Right ventricle myocardium inferior (tissue), 1 donor: ENCODE data around the gene IRF2BP1. TPM values are rescaled to one million over a fixed set of nuclear protein-coding genes. Genes with fewer than 3 reads are reported as not detected.
"Not testable (repeated sequence)": the region's sequence is repeated elsewhere in the genome, so short reads cannot be mapped to it uniquely, and the experiment has no call there.

Experiments used
- ATAC-seq: fragments of 200-7000 bp; cut with Tn5 transposase; one replicate; pipeline ENCODE4 v1.9.1; 2020; ENCODE audit warnings: mild to moderate bottlenecking, moderate library complexity
- DNase-seq: peaks from one replicate; pipeline ENCODE4 v3.0.0; 2021; ENCODE audit errors: missing footprints
- intact Hi-C: fragments of 100-400 bp; cut with DNase I; formaldehyde crosslinking; loops from one replicate; pipeline ENCODE4 v1.11.0; 2022
- total RNA-seq: library from RNA; stranded (reverse); fragmentation: NEBNext Ultra II Directional; extraction: Animal tissue kit (Norgen Biotek cat#: 25700); gene quantifications from one replicate; pipeline ENCODE4 v1.2.1, GENCODE V29; 2021
- donor health status: DM: no; HTN: yes; CAD: no; lungs with severe emphysema.

The IRF2BP1 gene
- total RNA-seq, 1 donor from 2014 or later = 19.9 TPM

GRCh38 chr19:45905011-45905410, 19.1 kb upstream of the IRF2BP1 start:
- intact Hi-C loops = loop anchor here (10.0 kb wide), 1 partner anchor 110 kb away; no protein-coding TSS in a partner anchor
- no peak for DNase-seq
- no peak for ATAC-seq

DNA sequence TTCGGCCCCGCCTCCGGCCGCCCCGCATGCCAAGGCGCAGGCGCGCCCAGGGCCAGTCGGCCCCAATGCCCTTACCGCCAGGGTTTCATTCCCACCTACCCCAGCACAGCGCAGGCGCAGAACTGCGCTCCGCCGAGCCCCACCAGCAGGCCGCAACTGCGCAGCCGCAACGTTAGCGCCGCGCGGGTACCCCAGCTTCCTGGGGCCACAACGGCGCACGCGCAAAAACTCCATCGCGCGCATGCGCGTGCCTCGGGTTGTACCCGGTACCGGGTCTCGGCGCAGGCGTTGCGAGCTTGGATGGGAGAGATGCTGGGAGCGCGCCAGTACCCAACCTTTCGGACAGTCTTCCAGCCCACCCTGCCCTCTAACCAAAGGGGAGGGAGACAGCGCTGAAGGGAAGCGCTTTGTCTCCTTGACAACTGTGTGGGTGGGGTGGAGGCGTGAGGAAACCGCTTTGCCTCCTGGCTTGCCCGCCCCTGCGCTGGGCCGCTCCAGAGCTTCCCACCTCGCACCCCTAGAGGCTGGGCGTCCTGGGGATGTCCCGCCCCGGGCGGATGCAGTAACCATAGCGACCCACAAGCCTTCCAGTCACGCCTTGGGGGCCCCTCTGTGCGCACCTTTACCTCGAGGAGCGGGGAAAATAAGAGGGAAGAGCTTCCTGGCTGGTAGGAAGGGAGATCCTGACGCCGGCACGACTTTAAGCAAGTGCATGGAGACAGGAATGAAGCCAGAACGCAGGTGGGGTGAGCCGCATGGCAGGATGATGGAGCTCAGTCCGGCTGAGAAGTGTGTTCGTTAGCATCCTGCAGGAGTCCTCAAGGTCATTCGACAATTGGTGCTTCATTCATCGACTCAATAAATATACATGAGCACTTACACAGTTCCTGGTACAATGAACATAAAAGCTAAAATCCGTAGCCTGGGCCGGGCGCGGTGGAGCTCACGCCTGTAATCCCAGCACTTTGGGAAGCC, 17.0 kb upstream of the IRF2BP1 start:
- peak; percentile 99 for DNase-seq
- peak; percentile 97 for ATAC-seq
- intact Hi-C loops = loop anchor here (1.0 to 10.0 kb wide), 2 partner anchors 40 to 112 kb away; partner anchors contain the start of gene SYMPK

DNA sequence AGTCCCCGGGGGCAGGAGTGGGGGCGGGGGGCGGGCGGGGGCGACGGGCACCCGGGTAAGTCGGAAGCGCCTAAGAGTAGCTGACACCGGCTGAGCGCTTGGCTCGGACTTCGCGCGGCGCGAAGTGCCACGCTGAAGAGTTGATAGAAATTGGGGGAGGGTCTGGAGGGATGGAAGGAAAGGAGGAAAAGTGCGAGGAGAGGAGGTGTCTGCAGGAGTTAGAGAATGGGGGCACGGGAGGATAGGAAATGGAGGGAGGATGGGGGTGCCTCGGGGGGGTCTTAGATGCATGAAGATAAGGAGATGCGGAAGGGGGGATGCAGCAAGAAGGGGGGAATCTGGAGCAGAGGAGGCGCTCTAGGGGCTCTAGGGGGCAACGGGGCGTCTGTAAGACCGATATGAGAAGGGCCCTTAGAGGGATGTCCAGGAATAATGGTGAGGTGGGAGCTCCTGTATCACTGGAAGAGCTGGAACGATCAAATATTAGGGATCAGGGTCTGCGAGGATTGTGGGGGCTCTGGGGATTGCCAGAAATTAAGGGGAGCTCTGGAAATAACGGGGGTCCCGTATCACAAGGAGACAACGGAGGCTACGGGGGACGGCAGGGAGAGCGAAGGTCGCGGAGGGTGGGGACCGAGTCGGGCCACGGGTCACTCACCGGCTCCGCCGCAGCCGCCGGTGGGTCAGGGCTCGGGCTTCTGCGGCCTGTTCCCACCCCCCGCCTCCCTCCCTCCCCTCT, 16.1 kb upstream of the IRF2BP1 start, which contains the start of gene MYPOP:
TSS of gene MYPOP (minus strand) at position 702 of the 739 bp plus-strand sequence. CDS start 840 bp downstream, outside the sequence.
- no peak for DNase-seq
- ATAC-seq = no peak
- intact Hi-C loops = loop anchor here (1.0 to 10.0 kb wide), 2 partner anchors 39 to 113 kb away; partner anchors contain the start of gene SYMPK

DNA sequence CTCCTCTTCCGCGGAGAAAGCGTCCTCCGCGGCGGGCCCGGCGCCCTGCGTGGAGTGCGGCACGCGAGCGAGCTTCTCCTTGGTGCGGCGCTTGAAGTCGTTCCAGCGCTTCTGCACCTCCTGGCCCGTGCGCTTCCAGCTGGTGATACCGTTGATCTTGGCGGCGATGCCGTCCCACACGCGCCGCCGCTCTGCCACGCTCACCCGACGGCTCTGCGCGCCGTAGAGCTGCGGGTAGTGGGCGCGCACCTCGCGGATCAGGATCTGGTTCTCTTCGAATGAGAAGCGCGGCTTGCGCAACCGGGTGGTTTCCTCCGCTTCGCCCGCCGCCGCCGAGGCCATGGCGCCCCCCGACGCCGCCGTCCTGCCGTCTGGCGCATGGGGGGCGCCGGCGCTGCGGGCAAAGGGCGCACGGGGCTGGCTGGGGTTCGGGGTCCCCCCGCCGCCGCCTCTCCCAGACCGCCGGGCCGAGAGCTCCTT, 15.5 kb upstream of the IRF2BP1 start:
- DNase-seq (peak; percentile 85), ATAC-seq (no peak)
- intact Hi-C loops = loop anchor here (10.0 kb wide), 1 partner anchor 113 kb away; no protein-coding TSS in a partner anchor

GRCh38 chr19:45900738-45901431, 14.9 kb upstream of the IRF2BP1 start:
- no peak for DNase-seq
- no peak for ATAC-seq
- intact Hi-C loops = loop anchor here (10.0 kb wide), 1 partner anchor 114 kb away; no protein-coding TSS in a partner anchor

DNA sequence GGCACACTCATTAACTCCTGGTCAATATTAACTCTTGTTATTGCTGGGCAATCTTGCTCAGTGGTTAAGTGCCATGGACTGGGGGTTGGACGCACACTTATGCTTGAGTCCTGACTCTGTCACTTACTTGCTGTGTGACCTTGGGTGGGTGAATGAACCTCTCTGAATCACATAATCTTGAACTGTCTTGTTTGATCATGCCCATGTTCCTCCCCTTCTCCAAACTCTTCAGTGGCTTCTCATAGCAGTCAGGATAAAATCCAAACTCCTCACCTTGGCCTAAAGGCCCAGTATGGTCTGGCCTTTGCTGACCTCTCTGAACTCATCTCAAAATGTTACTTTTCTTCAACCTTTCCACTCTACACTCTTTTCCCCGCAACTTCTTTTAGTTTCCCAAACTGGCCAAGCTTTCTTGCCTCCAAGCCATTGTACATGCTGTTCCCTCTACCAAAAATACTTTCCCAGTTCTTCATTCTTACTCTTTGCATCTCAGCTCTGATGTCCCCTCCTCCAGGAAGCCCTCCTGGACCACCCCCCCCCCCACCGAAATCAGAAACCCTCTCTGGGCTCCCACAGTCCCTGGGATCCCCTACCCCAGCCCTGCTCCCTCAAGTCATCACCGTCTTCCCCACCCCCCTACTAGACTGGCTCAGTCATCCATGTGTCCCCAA, 14.1 kb upstream of the IRF2BP1 start:
- ATAC-seq = no peak
- no peak for DNase-seq
- intact Hi-C loops = loop anchor here (10.0 kb wide), 1 partner anchor 115 kb away; no protein-coding TSS in a partner anchor

DNA sequence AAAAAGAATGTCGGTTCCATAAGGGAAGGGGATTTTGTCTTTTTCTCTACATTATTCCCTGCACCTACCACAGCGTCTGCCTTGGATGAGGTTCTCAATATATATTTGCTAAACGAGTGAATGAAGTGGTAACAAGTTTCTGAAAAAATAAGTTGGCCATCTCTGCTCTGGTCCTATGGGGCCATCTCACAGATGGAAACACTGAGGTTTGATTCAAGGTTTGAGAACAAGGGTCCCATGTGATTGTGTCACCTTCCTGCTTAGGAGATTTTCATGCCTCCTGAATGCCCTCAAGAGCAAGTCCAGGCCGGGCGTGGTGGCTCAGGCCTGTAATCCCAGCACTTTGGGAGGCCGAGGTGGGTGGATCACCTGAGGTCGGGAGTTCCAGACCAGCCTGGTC, 13.3 kb upstream of the IRF2BP1 start:
- intact Hi-C loops = no loop called here
- DNase-seq (no peak), ATAC-seq (no peak)

DNA sequence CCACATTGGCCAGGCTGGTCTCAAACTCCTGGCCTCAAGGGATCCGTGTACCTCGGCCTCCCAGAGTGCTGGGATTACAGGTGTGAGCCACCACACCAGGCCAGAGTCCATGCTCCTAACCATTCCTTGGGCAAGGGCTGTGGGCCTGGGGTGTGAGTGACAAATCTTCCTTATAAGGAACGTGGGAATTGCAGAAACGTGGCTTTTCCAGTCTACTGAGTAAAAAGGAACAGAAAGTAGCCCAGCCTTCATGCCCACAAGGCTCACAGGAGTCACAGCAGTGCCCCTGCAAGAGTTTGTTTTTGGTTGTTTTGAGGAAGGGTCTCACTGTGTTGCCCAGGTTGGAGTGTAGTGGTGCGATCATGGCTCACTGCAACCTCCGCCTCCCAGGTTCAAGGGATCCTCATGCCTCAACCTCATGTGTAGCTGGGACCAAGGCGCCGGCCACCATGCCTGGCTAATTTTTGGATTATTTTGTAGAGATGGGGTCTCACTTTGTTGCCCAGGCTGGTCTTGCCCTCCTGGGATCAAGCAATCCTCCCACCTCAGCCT, 11.4 kb upstream of the IRF2BP1 start:
- intact Hi-C loops = no loop called here
- ATAC-seq = no peak
- no peak for DNase-seq

DNA sequence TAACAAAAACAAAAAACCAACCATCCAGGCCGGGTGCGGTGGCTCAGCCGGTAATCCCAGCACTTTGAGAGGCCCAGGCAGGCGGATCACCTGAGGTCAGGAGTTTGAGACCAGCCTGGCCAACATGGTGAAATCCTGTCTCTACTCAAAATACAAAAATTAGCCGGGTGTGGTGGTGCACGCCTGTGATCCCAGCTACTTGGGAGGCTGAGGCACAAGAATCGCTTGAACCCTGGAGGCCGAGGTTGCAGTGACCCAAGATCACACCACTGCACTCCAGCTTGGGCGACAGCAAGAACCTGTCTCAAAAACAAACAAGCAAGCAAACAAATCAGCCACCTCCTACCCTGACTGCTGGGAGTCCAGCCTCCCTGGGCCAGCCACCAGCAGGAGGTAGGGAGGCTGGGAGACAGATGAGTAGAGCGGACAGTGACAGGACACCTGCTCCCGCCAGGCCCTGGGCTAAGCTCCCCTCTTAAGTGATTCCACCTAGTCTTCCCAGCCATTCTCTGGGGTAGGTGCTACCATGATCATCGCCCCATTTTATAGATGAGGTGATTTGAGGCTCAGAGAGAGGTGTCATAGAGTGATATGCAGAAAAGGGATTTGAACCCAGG, 10.2 kb upstream of the IRF2BP1 start:
- ATAC-seq, DNase-seq, intact Hi-C loops: not testable (repeated sequence)

GRCh38 chr19:45895519-45895972, 9.6 kb upstream of the IRF2BP1 start:
- DNase-seq = no peak
- no peak for ATAC-seq
- intact Hi-C loops = no loop called here

GRCh38 chr19:45890877-45891276, 4.9 kb upstream of the IRF2BP1 start:
- intact Hi-C loops = no loop called here
- ATAC-seq (no peak), DNase-seq (no peak)

GRCh38 chr19:45889210-45889885, 3.4 kb upstream of the IRF2BP1 start:
- intact Hi-C loops = loop anchor here (5.0 kb wide), 1 partner anchor 72 kb away; the partner anchor contains the start of gene RSPH6A
- no peak for DNase-seq

GRCh38 chr19:45887200-45887710, 1.3 kb upstream of the IRF2BP1 start:
- no peak for DNase-seq

More at GRCh38 chr19:45889210-45889885, 3.4 kb upstream of the IRF2BP1 start:
- ATAC-seq = no peak

GRCh38 chr19:45886427-45887199, 672 bp upstream of the IRF2BP1 start:
- intact Hi-C loops = loop anchor here (1.0 to 5.0 kb wide), 3 partner anchors 24 to 109 kb away; partner anchors contain the start of genes CCDC61, RSPH6A and SYMPK
- DNase-seq (peak; percentile 95), ATAC-seq (peak; percentile 92)

More at GRCh38 chr19:45887200-45887710, 1.3 kb upstream of the IRF2BP1 start:
- ATAC-seq = no peak
- intact Hi-C loops = loop anchor here (2.0 to 5.0 kb wide), 2 partner anchors 24 to 70 kb away; partner anchors contain the start of genes RSPH6A and SYMPK
